Measurements from ENCODE around the gene PAK6. TPM values are rescaled to one million over a fixed set of nuclear protein-coding genes. Genes with fewer than 3 reads are reported as not detected.

PAK6 gene
- polyA plus RNA-seq, 1 donor from 2014 or later: 32.4 TPM

DNA sequence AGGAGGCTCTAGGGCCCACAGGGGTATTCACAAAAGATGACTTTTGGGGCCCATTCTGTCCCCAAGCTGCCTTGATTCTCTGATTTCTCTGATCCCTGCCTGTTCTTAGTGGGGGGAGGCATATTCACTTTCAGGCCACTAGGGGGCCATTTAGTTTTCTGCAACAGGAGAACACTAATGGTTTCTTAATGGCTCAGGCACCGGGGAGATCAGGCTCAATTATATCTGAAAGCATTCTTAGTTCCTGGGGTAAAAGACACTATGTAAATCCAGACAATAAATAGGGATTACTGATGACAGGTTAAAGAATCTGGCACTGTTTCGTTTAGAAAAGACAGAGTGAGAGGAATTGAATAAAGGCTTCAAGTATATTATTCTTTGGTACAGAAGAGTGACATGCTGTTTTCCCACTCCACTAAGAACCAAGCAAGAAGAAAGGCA lies 82.1 kb downstream of the PAK6 start:
- H3K36me3 ChIP-seq (ENCODE audit: insufficient read depth, low read length): no peaks in the 10 kb centered on the region

DNA sequence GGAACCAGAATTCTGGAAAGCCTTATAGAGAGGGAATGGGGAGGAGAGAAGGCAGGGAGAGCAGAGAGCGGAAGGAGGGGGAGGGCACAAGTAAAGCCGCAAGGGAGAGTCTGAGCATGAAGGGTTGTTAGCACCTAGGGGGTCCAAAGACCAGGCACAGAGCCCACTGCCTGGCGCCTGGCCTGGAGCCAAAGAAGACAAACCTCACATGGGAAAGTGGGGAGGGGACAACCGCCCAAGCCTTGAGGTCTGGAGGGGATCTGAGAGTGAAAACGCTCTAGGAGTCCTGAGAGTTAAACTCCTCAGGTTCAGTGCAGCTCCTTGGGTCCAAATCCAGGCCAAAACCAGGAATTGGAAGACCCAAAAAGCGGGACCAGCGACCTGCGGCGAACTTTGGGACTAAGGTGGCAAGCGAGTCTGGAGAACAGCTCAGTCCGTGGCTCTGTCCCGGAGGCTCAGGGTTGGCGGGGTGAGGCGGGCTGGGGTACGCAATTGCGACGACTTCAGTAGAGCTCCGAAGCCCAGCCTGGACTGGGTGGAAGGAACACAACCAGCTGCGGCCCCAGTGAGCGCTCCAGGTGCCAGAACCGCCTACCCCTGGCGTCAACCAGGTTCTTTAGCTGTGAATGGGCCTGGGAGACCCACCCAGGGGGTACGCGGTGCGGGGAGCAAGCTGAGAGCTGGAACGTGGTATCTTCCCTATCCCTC lies 83.8 kb downstream of the PAK6 start:
- Histone ChIP-seq H3K9ac (ENCODE audit: low read length) (peak overlapping the region; percentile 53), H3F3A (ENCODE audit: insufficient read depth, low read length, poor library complexity, severe bottlenecking) (no peaks in the 10 kb centered on the region), H3K36me3 (ENCODE audit: insufficient read depth, low read length) (no peaks in the 10 kb centered on the region), H3K79me2 (replicated peaks; ENCODE audit: insufficient read depth, low read length) (peaks cover 6% of the 10 kb centered on the region), H3K9me2 (ENCODE audit: insufficient read depth, low read length) (no peaks in the 10 kb centered on the region), H4K20me1 (ENCODE audit: insufficient read depth) (no peaks in the 10 kb centered on the region), H3K9me3 (ENCODE audit: low read length) (no peaks in the 10 kb centered on the region), H3K4me3 (ENCODE audit: low read length) (peak overlapping the region; percentile 62), H2AFZ (ENCODE audit: low read depth, low read length) (no peak overlapping the region), H3K27me3 (ENCODE audit: insufficient read depth, low read depth, low read length) (no peaks in the 10 kb centered on the region), H3K4me2 (ENCODE audit: low read length) (peak overlapping the region; percentile 46), H3K27ac (ENCODE audit: low read length) (peak overlapping the region; percentile 68)
- TF ChIP-seq, protein P1, sequence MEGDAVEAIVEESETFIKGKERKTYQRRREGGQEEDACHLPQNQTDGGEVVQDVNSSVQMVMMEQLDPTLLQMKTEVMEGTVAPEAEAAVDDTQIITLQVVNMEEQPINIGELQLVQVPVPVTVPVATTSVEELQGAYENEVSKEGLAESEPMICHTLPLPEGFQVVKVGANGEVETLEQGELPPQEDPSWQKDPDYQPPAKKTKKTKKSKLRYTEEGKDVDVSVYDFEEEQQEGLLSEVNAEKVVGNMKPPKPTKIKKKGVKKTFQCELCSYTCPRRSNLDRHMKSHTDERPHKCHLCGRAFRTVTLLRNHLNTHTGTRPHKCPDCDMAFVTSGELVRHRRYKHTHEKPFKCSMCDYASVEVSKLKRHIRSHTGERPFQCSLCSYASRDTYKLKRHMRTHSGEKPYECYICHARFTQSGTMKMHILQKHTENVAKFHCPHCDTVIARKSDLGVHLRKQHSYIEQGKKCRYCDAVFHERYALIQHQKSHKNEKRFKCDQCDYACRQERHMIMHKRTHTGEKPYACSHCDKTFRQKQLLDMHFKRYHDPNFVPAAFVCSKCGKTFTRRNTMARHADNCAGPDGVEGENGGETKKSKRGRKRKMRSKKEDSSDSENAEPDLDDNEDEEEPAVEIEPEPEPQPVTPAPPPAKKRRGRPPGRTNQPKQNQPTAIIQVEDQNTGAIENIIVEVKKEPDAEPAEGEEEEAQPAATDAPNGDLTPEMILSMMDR (IDR thresholded peaks at IDR 0.05; ENCODE audit: poor library complexity, severe bottlenecking): no peak
- no peak for TF ChIP-seq SMC3 (conservative IDR thresholded peaks at IDR 0.05; ENCODE audit: poor library complexity)
- no peak for TF ChIP-seq MXI1 (conservative IDR thresholded peaks at IDR 0.05; ENCODE audit: poor library complexity, severe bottlenecking)
- TF ChIP-seq TAF1 (IDR thresholded peaks at IDR 0.05; ENCODE audit: low read depth): no peak
- TF ChIP-seq EZH2 (IDR thresholded peaks at IDR 0.05; ENCODE audit: borderline replicate concordance, insufficient read depth, low read length, poor library complexity, severe bottlenecking): no peak
- TF ChIP-seq, protein P2, sequence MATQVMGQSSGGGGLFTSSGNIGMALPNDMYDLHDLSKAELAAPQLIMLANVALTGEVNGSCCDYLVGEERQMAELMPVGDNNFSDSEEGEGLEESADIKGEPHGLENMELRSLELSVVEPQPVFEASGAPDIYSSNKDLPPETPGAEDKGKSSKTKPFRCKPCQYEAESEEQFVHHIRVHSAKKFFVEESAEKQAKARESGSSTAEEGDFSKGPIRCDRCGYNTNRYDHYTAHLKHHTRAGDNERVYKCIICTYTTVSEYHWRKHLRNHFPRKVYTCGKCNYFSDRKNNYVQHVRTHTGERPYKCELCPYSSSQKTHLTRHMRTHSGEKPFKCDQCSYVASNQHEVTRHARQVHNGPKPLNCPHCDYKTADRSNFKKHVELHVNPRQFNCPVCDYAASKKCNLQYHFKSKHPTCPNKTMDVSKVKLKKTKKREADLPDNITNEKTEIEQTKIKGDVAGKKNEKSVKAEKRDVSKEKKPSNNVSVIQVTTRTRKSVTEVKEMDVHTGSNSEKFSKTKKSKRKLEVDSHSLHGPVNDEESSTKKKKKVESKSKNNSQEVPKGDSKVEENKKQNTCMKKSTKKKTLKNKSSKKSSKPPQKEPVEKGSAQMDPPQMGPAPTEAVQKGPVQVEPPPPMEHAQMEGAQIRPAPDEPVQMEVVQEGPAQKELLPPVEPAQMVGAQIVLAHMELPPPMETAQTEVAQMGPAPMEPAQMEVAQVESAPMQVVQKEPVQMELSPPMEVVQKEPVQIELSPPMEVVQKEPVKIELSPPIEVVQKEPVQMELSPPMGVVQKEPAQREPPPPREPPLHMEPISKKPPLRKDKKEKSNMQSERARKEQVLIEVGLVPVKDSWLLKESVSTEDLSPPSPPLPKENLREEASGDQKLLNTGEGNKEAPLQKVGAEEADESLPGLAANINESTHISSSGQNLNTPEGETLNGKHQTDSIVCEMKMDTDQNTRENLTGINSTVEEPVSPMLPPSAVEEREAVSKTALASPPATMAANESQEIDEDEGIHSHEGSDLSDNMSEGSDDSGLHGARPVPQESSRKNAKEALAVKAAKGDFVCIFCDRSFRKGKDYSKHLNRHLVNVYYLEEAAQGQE (IDR thresholded peaks at IDR 0.05; ENCODE audit: borderline replicate concordance): no peak
- TF ChIP-seq RAD21 (conservative IDR thresholded peaks at IDR 0.05): no peak

More for the DNA sequence above, 82.1 kb downstream of the PAK6 start:
- Histone ChIP-seq H3K9me2 (ENCODE audit: insufficient read depth, low read length) (no peaks in the 10 kb centered on the region), H3K4me3 (ENCODE audit: low read length) (no peak overlapping the region), H3K9me3 (ENCODE audit: low read length) (no peaks in the 10 kb centered on the region), H3F3A (ENCODE audit: insufficient read depth, low read length, poor library complexity, severe bottlenecking) (no peaks in the 10 kb centered on the region), H3K4me2 (ENCODE audit: low read length) (no peak overlapping the region), H3K9ac (ENCODE audit: low read length) (no peak overlapping the region), H2AFZ (ENCODE audit: low read depth, low read length) (no peak overlapping the region), H3K27ac (ENCODE audit: low read length) (peak overlapping the region; percentile 68), H3K27me3 (ENCODE audit: insufficient read depth, low read depth, low read length) (no peaks in the 10 kb centered on the region), H4K20me1 (ENCODE audit: insufficient read depth) (no peaks in the 10 kb centered on the region), H3K79me2 (replicated peaks; ENCODE audit: insufficient read depth, low read length) (peaks cover 6% of the 10 kb centered on the region)
- TF ChIP-seq, protein P2 (IDR thresholded peaks at IDR 0.05; ENCODE audit: borderline replicate concordance): peak; percentile 56
- TF ChIP-seq, protein P1 (IDR thresholded peaks at IDR 0.05; ENCODE audit: poor library complexity, severe bottlenecking): peak; percentile 87
- no peak for TF ChIP-seq MXI1 (conservative IDR thresholded peaks at IDR 0.05; ENCODE audit: poor library complexity, severe bottlenecking)
- TF ChIP-seq POLR2AphosphoS5 (IDR thresholded peaks at IDR 0.05): peak; percentile 57
- TF ChIP-seq TAF1 (IDR thresholded peaks at IDR 0.05; ENCODE audit: low read depth): no peak
- peak; percentile 73 for TF ChIP-seq EP300 (conservative IDR thresholded peaks at IDR 0.05; ENCODE audit: poor library complexity, severe bottlenecking)
- TF ChIP-seq RAD21 (conservative IDR thresholded peaks at IDR 0.05): peak; percentile 56
- TF ChIP-seq SMC3 (conservative IDR thresholded peaks at IDR 0.05; ENCODE audit: poor library complexity): peak; percentile 72
- no peak for TF ChIP-seq EZH2 (IDR thresholded peaks at IDR 0.05; ENCODE audit: borderline replicate concordance, insufficient read depth, low read length, poor library complexity, severe bottlenecking)

All from neural cell (in vitro differentiated cells).